Subcutaneous adipose tissue (tissue), 4 donors: Measurements from ENCODE around the gene VEGFB. TPM values are rescaled to one million over a fixed set of nuclear protein-coding genes. Genes with fewer than 3 reads are reported as not detected.

Experiments
- CTCF ChIP-seq: fragments of 450-650 bp; IDR thresholded peaks from one replicate; pipeline ENCODE4 v1.5.1; 2016; ENCODE audit warnings: low read depth, mild to moderate bottlenecking, control low read depth, antibody characterized with exemption, moderate library complexity
- total RNA-seq, 4 donors: library from RNA; depleted of rRNA; stranded (reverse); fragments of >200 nt; gene quantifications; one replicate each; pipeline ENCODE4 v1.1.0, GENCODE V29; 2016

VEGFB gene
- total RNA-seq, 4 donors from 2014 or later: 122 to 332 (median 231) TPM

GRCh38 chr11:64229090-64229743 is 5.2 kb upstream of the VEGFB start:
- no peak for TF ChIP-seq CTCF

DNA sequence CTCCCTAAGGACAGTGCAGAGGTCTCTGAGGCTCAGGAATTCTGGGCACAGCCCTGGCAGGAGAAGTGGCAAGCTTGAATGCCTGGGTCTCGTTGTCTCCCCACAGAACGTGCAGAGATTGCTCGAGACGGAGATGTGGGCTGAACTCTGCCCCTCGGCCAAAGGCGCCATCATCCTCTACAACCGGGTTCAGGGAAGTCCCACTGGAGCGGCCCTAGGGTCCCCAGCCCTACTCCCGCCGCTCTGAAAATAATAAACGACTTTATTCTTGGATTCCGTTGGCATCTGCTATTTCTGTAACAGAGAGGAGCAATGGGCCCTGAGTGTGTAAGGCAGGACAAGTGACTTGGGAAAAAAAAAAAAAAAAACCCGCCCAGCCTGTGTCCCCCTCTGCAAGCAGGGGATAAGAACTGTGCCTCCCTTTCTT is 4.6 kb upstream of the VEGFB start:
- no peak for TF ChIP-seq CTCF

DNA sequence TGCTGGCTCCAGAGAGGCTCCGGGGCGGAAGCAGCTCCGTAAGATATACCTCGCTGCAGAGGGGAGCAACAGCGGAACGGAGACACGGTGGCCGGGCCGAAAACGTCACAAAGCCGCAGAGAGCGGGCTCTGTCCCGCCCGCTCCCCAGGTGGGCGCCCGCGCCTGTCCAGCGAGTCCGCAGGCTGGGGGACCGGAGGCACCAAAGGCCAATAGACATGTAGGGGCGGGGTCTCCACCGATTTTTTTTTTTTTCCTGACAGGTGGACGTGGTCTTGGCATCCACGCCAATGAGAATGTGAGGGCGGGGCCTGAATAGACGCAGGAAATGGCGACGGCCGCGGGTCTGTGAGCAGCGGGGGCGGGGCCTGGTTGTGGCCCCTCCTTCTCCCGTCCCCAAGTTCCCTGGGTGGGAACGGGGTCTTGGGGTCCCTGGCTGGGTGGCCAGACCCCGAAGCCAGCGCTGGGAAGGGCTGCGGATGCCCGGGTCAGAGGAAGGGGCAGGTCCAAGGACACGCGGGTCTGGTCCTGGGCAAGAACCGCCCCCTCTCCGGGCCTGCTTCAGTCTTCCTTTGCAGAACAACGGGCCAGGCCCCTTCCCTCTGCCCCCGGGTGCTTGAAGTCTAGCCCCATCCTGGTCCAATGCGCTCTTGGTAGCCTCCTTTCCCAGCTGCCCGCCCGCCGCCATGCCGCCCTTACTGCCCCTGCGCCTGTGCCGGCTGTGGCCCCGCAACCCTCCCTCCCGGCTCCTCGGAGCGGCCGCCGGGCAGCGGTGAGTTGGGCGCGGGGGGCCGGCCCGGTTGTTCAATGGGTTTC is 4.0 kb upstream of the VEGFB start, which contains the start of gene DNAJC4:
DNAJC4 (plus strand) TSS at position 378 of the 814 bp plus-strand sequence; CDS start at position 685, 307 bp downstream.
- TF ChIP-seq CTCF: no peak

GRCh38 chr11:64230985-64231365 is 3.4 kb upstream of the VEGFB start:
- no peak for TF ChIP-seq CTCF

- no peak for TF ChIP-seq CTCF
Measured at GRCh38 chr11:64231546-64231945, 2.8 kb upstream of the VEGFB start.

- TF ChIP-seq CTCF: no peak
Measured at GRCh38 chr11:64232182-64232966, 2.0 kb upstream of the VEGFB start.

DNA sequence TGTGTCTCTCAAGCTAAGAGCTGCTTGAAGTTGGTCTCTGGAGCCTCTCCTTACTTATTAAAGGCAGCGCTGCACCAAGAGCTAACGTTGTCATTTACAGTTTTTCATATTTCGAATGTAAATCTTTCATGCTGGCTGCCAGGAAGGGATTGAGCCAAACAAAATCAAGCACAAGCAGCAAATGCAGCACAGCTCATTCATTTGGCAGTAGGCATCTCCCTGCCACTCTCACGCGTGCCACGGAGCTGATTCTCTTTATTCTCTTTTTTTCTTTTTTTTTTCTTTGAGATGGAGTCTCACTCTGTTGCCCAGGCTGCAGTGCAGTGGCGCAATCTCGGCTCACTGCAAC is 1.4 kb upstream of the VEGFB start:
- no peak for TF ChIP-seq CTCF
